ENCODE results near the gene PLSCR4.

DNA sequence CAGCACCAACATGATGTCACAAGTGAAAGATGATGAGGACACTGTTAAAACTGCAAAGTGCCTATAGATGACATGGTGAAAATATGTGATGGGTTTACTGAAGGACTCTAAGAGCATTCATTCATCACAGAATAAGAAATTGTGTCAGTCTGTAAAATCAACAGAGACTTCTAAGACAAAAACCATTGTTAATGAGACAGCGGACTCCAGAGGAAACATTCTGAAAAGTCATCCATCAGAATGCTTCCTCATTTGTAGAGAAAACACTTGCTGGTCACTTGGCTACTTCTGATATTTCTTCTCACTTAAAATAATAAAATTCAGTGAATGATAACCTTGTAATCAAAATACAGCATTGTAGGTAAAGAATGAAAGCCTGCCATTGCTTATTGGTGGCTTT, 7.3 kb downstream of the PLSCR4 start:
- TF ChIP-seq, protein P1, sequence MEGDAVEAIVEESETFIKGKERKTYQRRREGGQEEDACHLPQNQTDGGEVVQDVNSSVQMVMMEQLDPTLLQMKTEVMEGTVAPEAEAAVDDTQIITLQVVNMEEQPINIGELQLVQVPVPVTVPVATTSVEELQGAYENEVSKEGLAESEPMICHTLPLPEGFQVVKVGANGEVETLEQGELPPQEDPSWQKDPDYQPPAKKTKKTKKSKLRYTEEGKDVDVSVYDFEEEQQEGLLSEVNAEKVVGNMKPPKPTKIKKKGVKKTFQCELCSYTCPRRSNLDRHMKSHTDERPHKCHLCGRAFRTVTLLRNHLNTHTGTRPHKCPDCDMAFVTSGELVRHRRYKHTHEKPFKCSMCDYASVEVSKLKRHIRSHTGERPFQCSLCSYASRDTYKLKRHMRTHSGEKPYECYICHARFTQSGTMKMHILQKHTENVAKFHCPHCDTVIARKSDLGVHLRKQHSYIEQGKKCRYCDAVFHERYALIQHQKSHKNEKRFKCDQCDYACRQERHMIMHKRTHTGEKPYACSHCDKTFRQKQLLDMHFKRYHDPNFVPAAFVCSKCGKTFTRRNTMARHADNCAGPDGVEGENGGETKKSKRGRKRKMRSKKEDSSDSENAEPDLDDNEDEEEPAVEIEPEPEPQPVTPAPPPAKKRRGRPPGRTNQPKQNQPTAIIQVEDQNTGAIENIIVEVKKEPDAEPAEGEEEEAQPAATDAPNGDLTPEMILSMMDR (IDR thresholded peaks at IDR 0.05) = no peak
- TF ChIP-seq POLR2A (IDR thresholded peaks at IDR 0.05; ENCODE audit: low read length) = no peak
- TF ChIP-seq EP300 (IDR thresholded peaks at IDR 0.05) = no peak
- TF ChIP-seq, protein P2, sequence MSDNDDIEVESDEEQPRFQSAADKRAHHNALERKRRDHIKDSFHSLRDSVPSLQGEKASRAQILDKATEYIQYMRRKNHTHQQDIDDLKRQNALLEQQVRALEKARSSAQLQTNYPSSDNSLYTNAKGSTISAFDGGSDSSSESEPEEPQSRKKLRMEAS (IDR thresholded peaks at IDR 0.05) = no peak
- TF ChIP-seq BHLHE40 (IDR thresholded peaks at IDR 0.05; ENCODE audit: low read depth, low read length) = no peak

Data from A549 (cell line).